Neuronal stem cell (in vitro differentiated cells): ENCODE results near the gene SH2D7.

ENCODE experiments used
- DNase-seq: peaks from one replicate; pipeline ENCODE4 v3.0.0-alpha.2; 2013; ENCODE audit warnings: low spot score
- H2AFZ ChIP-seq: one replicate; pipeline ENCODE4 v1.6.1; 2013; ENCODE audit warnings: mild to moderate bottlenecking, low read length, inconsistent platforms
- H2AK5ac ChIP-seq: 2 replicates; pipeline ENCODE4 v1.6.1; 2013; ENCODE audit warnings: low read depth, mild to moderate bottlenecking, inconsistent platforms, low read length, moderate library complexity, mixed read lengths
- H2BK120ac ChIP-seq: 2 replicates; pipeline ENCODE4 v1.6.1; 2013; ENCODE audit warnings: low read depth, mild to moderate bottlenecking, inconsistent platforms, low read length, moderate library complexity, mixed read lengths
- H2BK12ac ChIP-seq: one replicate; pipeline ENCODE4 v1.6.1; 2013; ENCODE audit warnings: low read length, inconsistent platforms
- H2BK15ac ChIP-seq: 2 replicates; pipeline ENCODE4 v1.6.1; 2013; ENCODE audit warnings: mild to moderate bottlenecking, low read length, inconsistent platforms, mixed read lengths
- H2BK5ac ChIP-seq: one replicate; pipeline ENCODE4 v1.6.1; 2013; ENCODE audit warnings: inconsistent platforms, mild to moderate bottlenecking, low read length, moderate library complexity
- H3K14ac ChIP-seq: one replicate; pipeline ENCODE4 v1.6.1; 2013; ENCODE audit warnings: low read length, inconsistent platforms
- H3K18ac ChIP-seq: 2 replicates; pipeline ENCODE4 v1.6.1; 2013; ENCODE audit warnings: low read length, inconsistent platforms
- H3K23ac ChIP-seq: 2 replicates; pipeline ENCODE4 v1.6.1; 2013; ENCODE audit warnings: low read depth, mild to moderate bottlenecking, mixed read lengths, low read length, inconsistent platforms; ENCODE audit not compliant: poor library complexity
- H3K27ac ChIP-seq: replicated peaks from 3 replicates; pipeline ENCODE4 v1.5.1; 2013; ENCODE audit warnings: low read length, inconsistent platforms
- H3K27me3 ChIP-seq, 3 experiments: 2 replicates each; pipeline ENCODE4 v1.6.1; 2013; ENCODE audit warnings: low read length in 3 of 3, mild to moderate bottlenecking in 2 of 3, inconsistent platforms in 1 of 3, low read depth in 1 of 3, mixed read lengths in 1 of 3, moderate library complexity in 1 of 3; ENCODE audit not compliant: control insufficient read depth in 3 of 3, insufficient read depth in 3 of 3
- H3K36me3 ChIP-seq, 2 donors: replicated peaks in 1 of 2; 2 replicates each; pipeline ENCODE4 v1.6.1; 2013; ENCODE audit warnings: low read length in 2 of 2; ENCODE audit not compliant: control insufficient read depth in 2 of 2, insufficient read depth in 2 of 2
- H3K4ac ChIP-seq: 2 replicates; pipeline ENCODE4 v1.6.1; 2013; ENCODE audit warnings: inconsistent platforms, mild to moderate bottlenecking, low read length, moderate library complexity
- H3K4me1 ChIP-seq, 2 donors: 1 replicate in 1 of 2; 2 replicates in 1 of 2; pipeline ENCODE4 v1.6.1; 2013; ENCODE audit warnings: low read length in 2 of 2, low read depth in 1 of 2; ENCODE audit not compliant: control insufficient read depth in 2 of 2, insufficient read depth in 1 of 2
- H3K4me2 ChIP-seq: one replicate; pipeline ENCODE4 v1.6.1; 2013; ENCODE audit warnings: mild to moderate bottlenecking, low read length, inconsistent platforms; ENCODE audit not compliant: insufficient read depth, poor library complexity, severe bottlenecking
- H3K4me3 ChIP-seq, 2 donors: 2 replicates each; pipeline ENCODE4 v1.5.1; 2013; ENCODE audit warnings: low read length in 2 of 2, mild to moderate bottlenecking in 2 of 2, inconsistent platforms in 1 of 2, moderate library complexity in 1 of 2
- H3K79me1 ChIP-seq: one replicate; pipeline ENCODE4 v1.6.1; 2013; ENCODE audit warnings: low read depth, mild to moderate bottlenecking, inconsistent platforms, low read length, moderate library complexity
- H3K9ac ChIP-seq: one replicate; pipeline ENCODE4 v1.6.1; 2013; ENCODE audit warnings: mild to moderate bottlenecking, low read depth, low read length, inconsistent platforms; ENCODE audit not compliant: poor library complexity
- H3K9me3 ChIP-seq, 2 donors: replicated peaks in 1 of 2; 2 replicates each; pipeline versions ENCODE3 to v1.6.1; 2013; ENCODE audit warnings: low read length in 2 of 2, mild to moderate bottlenecking in 2 of 2, inconsistent platforms in 1 of 2, low read depth in 1 of 2, mixed read lengths in 1 of 2, moderate library complexity in 1 of 2; ENCODE audit not compliant: control insufficient read depth in 2 of 2, insufficient read depth in 1 of 2
- H4K8ac ChIP-seq: one replicate; pipeline ENCODE4 v1.6.1; 2013; ENCODE audit warnings: low read depth, mild to moderate bottlenecking, inconsistent platforms, low read length, moderate library complexity
- H4K91ac ChIP-seq: one replicate; pipeline ENCODE4 v1.6.1; 2013; ENCODE audit warnings: low read length, low read depth, mild to moderate bottlenecking, inconsistent platforms; ENCODE audit not compliant: poor library complexity
- WGBS, 2 donors: extraction: QIAGEN DNeasy Blood & Tissue Kit; methylation state at CpG; one replicate each; pipeline ENCODE4 v1.1.7; 2013; ENCODE audit warnings: missing lambda C conversion rate in 2 of 2, mixed read lengths in 1 of 2; ENCODE audit not compliant: insufficient read length in 2 of 2, insufficient replicate concordance in 1 of 2; ENCODE audit errors: extremely low coverage in 2 of 2; 5-methylcytosine and 5-hydroxymethylcytosine counted together

The SH2D7 gene

DNA sequence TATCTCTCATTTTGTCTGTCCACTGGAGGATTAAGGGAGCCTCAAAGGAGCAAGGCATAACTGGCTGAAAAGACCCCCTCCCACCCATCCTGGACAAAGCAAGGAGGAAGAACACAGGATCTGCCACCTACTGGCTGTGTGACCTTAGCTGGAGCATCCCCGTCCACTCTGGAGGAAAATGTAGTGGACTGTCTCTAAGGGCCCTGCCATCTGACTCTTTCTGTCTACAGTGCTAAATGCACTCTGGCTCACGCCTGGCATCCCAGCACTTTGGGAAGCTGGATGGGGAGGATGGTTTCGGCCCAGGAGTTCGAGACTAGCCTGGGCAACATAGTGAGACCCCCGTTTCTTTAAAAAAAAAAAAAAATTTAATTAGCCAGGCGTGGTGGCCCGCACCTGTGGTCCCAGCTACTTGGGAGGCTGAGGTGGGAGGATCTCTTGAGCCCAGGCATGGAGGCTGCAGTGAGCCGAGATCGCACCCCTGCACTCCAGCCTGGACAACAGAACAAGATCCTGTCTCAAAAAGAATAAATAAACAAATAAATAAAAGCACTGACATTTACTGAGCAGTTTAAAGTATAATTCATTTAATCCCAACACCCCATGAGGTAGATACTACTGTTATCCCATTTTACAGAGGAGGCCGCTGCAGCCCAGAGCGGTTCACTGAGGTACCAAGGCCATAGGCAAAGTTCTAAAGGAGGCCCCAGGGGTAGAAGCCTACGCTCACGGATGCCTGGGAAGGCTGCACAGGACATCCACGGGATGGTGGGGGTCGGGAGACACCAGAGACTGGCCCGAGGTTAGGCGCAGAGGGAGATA lies 15.9 kb upstream of the SH2D7 start:
- H3K18ac ChIP-seq: peak overlapping the region; percentile 93
- no peak for DNase-seq
- no CpG with 5 or more reads among the region's 17 CpGs for WGBS, 2 donors

GRCh38 chr15:78077053-78077870 lies 15.1 kb upstream of the SH2D7 start, which contains the start of gene TBC1D2B:
TSS of gene TBC1D2B (minus strand) at chr15:78077711. CDS start at chr15:78077652, 59 bp downstream.
- H2BK120ac ChIP-seq: no peak within 1 kb of the TSS
- H3K9me3 ChIP-seq: no peaks in the 10 kb centered on the region
- peak within 1 kb of the TSS; percentile 79 for H3K4me2 ChIP-seq
- H3K14ac ChIP-seq: peak within 1 kb of the TSS; percentile 91
- H3K4ac ChIP-seq: no peak within 1 kb of the TSS
- H3K27me3 ChIP-seq: peaks cover 0 to 24% (median 2%) of the 10 kb centered on the region in 3 experiments
- peak within 1 kb of the TSS; percentile 94 for H3K9ac ChIP-seq
- peak within 1 kb of the TSS; percentile 93 for H3K18ac ChIP-seq
- peak within 1 kb of the TSS; percentile 89 to 94 for H3K4me3 ChIP-seq
- H2BK5ac ChIP-seq: peak within 1 kb of the TSS; percentile 91
- H2BK12ac ChIP-seq: no peak within 1 kb of the TSS
- peak within 1 kb of the TSS; percentile 83 for H3K23ac ChIP-seq
- no peak within 1 kb of the TSS for H2BK15ac ChIP-seq
- no CpG with 5 or more reads among the region's 104 CpGs for WGBS, 2 donors
- peak within 1 kb of the TSS; percentile 36 for H2AK5ac ChIP-seq
- peak within 1 kb of the TSS; percentile 99 for H2AFZ ChIP-seq
- peak; percentile 55 for DNase-seq
- no peak within 1 kb of the TSS for H3K27ac ChIP-seq
- no peak within 1 kb of the TSS for H4K8ac ChIP-seq
- no peaks in the 10 kb centered on the region for H3K79me1 ChIP-seq
- no peak within 1 kb of the TSS for H4K91ac ChIP-seq
- no peaks in the 10 kb centered on the region for H3K36me3 ChIP-seq
- peaks cover 11 to 14% of the 10 kb centered on the region in 2 donors for H3K4me1 ChIP-seq

More for the DNA sequence above, 15.9 kb upstream of the SH2D7 start:
- no peak overlapping the region for H2BK15ac ChIP-seq
- H3K36me3 ChIP-seq: no peaks in the 10 kb centered on the region
- no peak overlapping the region for H3K4ac ChIP-seq
- peak overlapping the region; percentile 91 for H2BK5ac ChIP-seq
- H3K27ac ChIP-seq: no peak overlapping the region
- no peak overlapping the region for H4K91ac ChIP-seq
- peak overlapping the region; percentile 99 for H2AFZ ChIP-seq
- peak overlapping the region; percentile 94 for H3K9ac ChIP-seq
- no peak overlapping the region for H2BK120ac ChIP-seq
- peak overlapping the region; percentile 83 for H3K23ac ChIP-seq
- no peaks in the 10 kb centered on the region for H3K79me1 ChIP-seq
- peak overlapping the region; percentile 79 for H3K4me2 ChIP-seq
- no peak overlapping the region for H2BK12ac ChIP-seq
- H2AK5ac ChIP-seq: peak overlapping the region; percentile 36
- H4K8ac ChIP-seq: no peak overlapping the region
- H3K9me3 ChIP-seq: no peaks in the 10 kb centered on the region
- H3K27me3 ChIP-seq: peaks cover 0 to 19% (median 0%) of the 10 kb centered on the region in 3 experiments
- H3K14ac ChIP-seq: peak overlapping the region; percentile 91
- peaks cover 13 to 14% of the 10 kb centered on the region in 2 donors for H3K4me1 ChIP-seq
- peak overlapping the region; percentile 89 to 94 for H3K4me3 ChIP-seq

DNA sequence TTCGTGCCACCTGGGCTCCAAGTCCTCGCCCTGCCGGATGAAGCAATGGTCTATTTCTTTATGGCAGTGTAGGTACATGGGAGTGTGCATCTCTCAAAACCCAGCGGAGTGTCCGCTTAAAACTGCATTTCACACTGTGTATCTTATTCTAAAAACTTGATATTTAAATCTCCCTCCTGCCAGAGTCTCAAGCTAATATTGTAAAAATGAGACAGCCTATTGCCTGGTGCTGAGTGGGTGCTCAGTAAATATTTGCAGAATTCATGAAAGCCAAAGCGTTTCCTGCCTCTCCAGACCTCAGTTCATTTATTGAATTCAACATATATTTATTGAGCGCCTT lies 14.5 kb upstream of the SH2D7 start:
- Histone ChIP-seq H3K14ac (no peak overlapping the region), H3K9me3 (no peaks in the 10 kb centered on the region), H3K4me2 (peak overlapping the region; percentile 79), H3K4ac (no peak overlapping the region), H2BK15ac (no peak overlapping the region), H4K91ac (no peak overlapping the region), H3K4me3 (peak overlapping the region; percentile 71 to 89), H3K27me3 (peaks cover 0 to 29% (median 2%) of the 10 kb centered on the region in 3 experiments), H3K79me1 (no peaks in the 10 kb centered on the region), H3K23ac (no peak overlapping the region), H3K27ac (no peak overlapping the region), H2BK12ac (no peak overlapping the region), H3K4me1 (peaks cover 11% of the 10 kb centered on the region in 2 donors), H2AFZ (peak overlapping the region; percentile 99), H4K8ac (no peak overlapping the region), H2AK5ac (no peak overlapping the region), H3K18ac (no peak overlapping the region), H3K9ac (no peak overlapping the region), H2BK5ac (no peak overlapping the region), H2BK120ac (no peak overlapping the region), H3K36me3 (no peaks in the 10 kb centered on the region)
- no CpG with 5 or more reads among the region's 7 CpGs for WGBS, 2 donors
- DNase-seq: no peak
